K562 (cell line): ENCODE results near the gene TRIOBP. TPM values are rescaled to one million over a fixed set of nuclear protein-coding genes. Genes with fewer than 3 reads are reported as not detected.

ENCODE experiments used
- ATAC-seq: fragments of 200-7000 bp; cut with Tn5 transposase; 3 replicates; pipeline ENCODE4 v1.9.1; 2020; ENCODE audit warnings: moderate library complexity
- BruUV-seq: library from RNA; stranded (reverse); fragments of 400-500 nt; replicated peaks from 2 replicates; lab custom pipeline; 2021; lab: Mats Ljungman, UMichigan
- CTCF ChIA-PET: fragments of 300-600 bp; formaldehyde crosslinking; extraction: SDS; loops from one replicate; lab custom pipeline; 2021; ENCODE audit warnings: low intra/inter-chr PET ratio; lab: Yijun Ruan, JAX
- POLR2A ChIA-PET: fragments of 300-600, 350-650 bp; sonication (Branson Sonifier 250); formaldehyde crosslinking; extraction: SDS; loops from one replicate; lab custom pipeline; 2021; ENCODE audit warnings: antibody characterized with exemption, inconsistent platforms; lab: Yijun Ruan, JAX
- DNase-seq, 4 experiments: peaks; one replicate each; pipeline versions ENCODE4 v3.0.0 to v3.0.0-alpha.2; 2011 to 2018; ENCODE audit warnings: low spot score in 3 of 4, mixed read lengths in 3 of 4; ENCODE audit errors: extremely low read depth in 1 of 4
- FAIRE-seq: peaks from 2 replicates; lab custom pipeline; 2011; peaks lifted over from hg19 to GRCh38; lab: Jason Lieb, UNC
- H2AFZ ChIP-seq: 2 replicates; pipeline ENCODE4 v1.6.0; 2011; ENCODE audit warnings: low read depth, low read length, control low read depth, inconsistent platforms
- H3K27ac ChIP-seq: fragments of 200-600 bp; 3 replicates; pipeline ENCODE4 v1.8.0; 2011; ENCODE audit warnings: low read depth, mild to moderate bottlenecking, control low read depth, inconsistent platforms, low read length, moderate library complexity, mixed read lengths; ENCODE audit errors: extremely low read depth
- H3K27me3 ChIP-seq, 2 experiments: fragments of 300-600 bp in 1 of 2; 2 replicates in 1 of 2; 3 replicates in 1 of 2; pipeline versions ENCODE4 v1.6.0 to v1.8.0; 2011; ENCODE audit warnings: inconsistent platforms in 2 of 2, low read length in 2 of 2, mild to moderate bottlenecking in 1 of 2, mixed read lengths in 1 of 2, moderate library complexity in 1 of 2; ENCODE audit not compliant: control insufficient read depth in 2 of 2, insufficient read depth in 2 of 2
- H3K36me3 ChIP-seq: fragments of 300-600 bp; 3 replicates; pipeline ENCODE4 v1.8.0; 2011; ENCODE audit warnings: mild to moderate bottlenecking, low read length, inconsistent platforms; ENCODE audit not compliant: control insufficient read depth, insufficient read depth
- H3K4me1 ChIP-seq, 2 experiments: fragments of 200-600 bp in 1 of 2; replicated peaks in 1 of 2; 2 replicates in 1 of 2; 3 replicates in 1 of 2; pipeline versions ENCODE4 v1.5.1 to v1.8.0; 2011; ENCODE audit warnings: inconsistent platforms in 2 of 2, low read length in 2 of 2, mild to moderate bottlenecking in 1 of 2, mixed read lengths in 1 of 2, moderate library complexity in 1 of 2; ENCODE audit not compliant: control insufficient read depth in 2 of 2, insufficient read depth in 2 of 2
- H3K4me2 ChIP-seq: 2 replicates; pipeline ENCODE4 v1.6.1; 2011; ENCODE audit warnings: low read length, control low read depth, inconsistent platforms, mixed read lengths; ENCODE audit not compliant: insufficient read depth
- H3K4me3 ChIP-seq: fragments of 200-600 bp; sonication (generic), shearing (Covaris generic); 2 replicates; pipeline ENCODE4 v1.5.1; 2016; ENCODE audit warnings: control low read depth, inconsistent platforms
- H3K79me2 ChIP-seq: fragments of 200-600 bp; 3 replicates; pipeline ENCODE4 v1.8.0; 2011; ENCODE audit warnings: low read length, inconsistent platforms; ENCODE audit not compliant: control insufficient read depth, insufficient read depth
- H3K9ac ChIP-seq, 2 experiments: 2 replicates each; pipeline versions ENCODE4 v1.6.0 to v1.6.1; 2011; ENCODE audit warnings: low read depth in 2 of 2, low read length in 2 of 2, control low read depth in 1 of 2, inconsistent platforms in 1 of 2, mild to moderate bottlenecking in 1 of 2, mixed read lengths in 1 of 2; ENCODE audit not compliant: insufficient read depth in 1 of 2
- H3K9me1 ChIP-seq: one replicate; pipeline ENCODE4 v1.6.0; 2011; ENCODE audit warnings: inconsistent platforms, mild to moderate bottlenecking, low read length, moderate library complexity; ENCODE audit not compliant: control insufficient read depth, insufficient read depth
- H3K9me3 ChIP-seq: replicated peaks from 2 replicates; pipeline ENCODE4 v1.5.1; 2011; ENCODE audit warnings: low read depth, low read length, inconsistent platforms; ENCODE audit not compliant: control insufficient read depth, insufficient read depth
- H4K20me1 ChIP-seq: replicated peaks from 2 replicates; pipeline ENCODE4 v1.6.1; 2011; ENCODE audit warnings: low read length, inconsistent platforms, mixed read lengths; ENCODE audit not compliant: control insufficient read depth, insufficient read depth
- CBX5 ChIP-seq: IDR thresholded peaks from 2 replicates; pipeline ENCODE4 v1.6.1; 2014; ENCODE audit warnings: low read depth, borderline replicate concordance
- CTCFL ChIP-seq: IDR thresholded peaks from 2 replicates; pipeline ENCODE4 v1.6.1; 2011; ENCODE audit warnings: borderline replicate concordance, low read depth, mild to moderate bottlenecking, moderate library complexity, low read length; ENCODE audit not compliant: insufficient read depth, poor library complexity, severe bottlenecking
- FOXO4 ChIP-seq: fragments of 450-650 bp; formaldehyde crosslinking; IDR thresholded peaks from 2 replicates; pipeline ENCODE4 v1.4.0; 2020; ENCODE audit warnings: mild to moderate bottlenecking, moderate library complexity
- HLTF ChIP-seq: fragments of 450-650 bp; IDR thresholded peaks from 2 replicates; pipeline ENCODE4 v1.6.1; 2016
- MAFG ChIP-seq: fragments of 450-650 bp; conservative IDR thresholded peaks from 2 replicates; pipeline ENCODE4 v1.6.1; 2016; ENCODE audit warnings: missing genetic modification characterization, missing compliant biosample characterization
- MYBL2 ChIP-seq, 2 experiments: fragments of 450-650 bp in 1 of 2; sonication (generic) in 1 of 2; formaldehyde crosslinking in 1 of 2; IDR thresholded peaks; 2 replicates each; pipeline versions ENCODE4 v1.6.1 to v1.8.1; 2017 to 2022; ENCODE audit warnings: borderline replicate concordance in 1 of 2, inconsistent platforms in 1 of 2, low read depth in 1 of 2, mild to moderate bottlenecking in 1 of 2, missing genetic modification reagents in 1 of 2, moderate library complexity in 1 of 2
- NCOR1 ChIP-seq: fragments of 450-650 bp; IDR thresholded peaks from 2 replicates; pipeline ENCODE4 v1.6.1; 2016; ENCODE audit warnings: mild to moderate bottlenecking, moderate library complexity
- POLR2G ChIP-seq: fragments of 200-400 bp; formaldehyde crosslinking; IDR thresholded peaks from 2 replicates; pipeline ENCODE4 v1.6.1; 2017; ENCODE audit warnings: low read depth, mild to moderate bottlenecking, antibody characterized with exemption, low read length, moderate library complexity
- SMARCA4 ChIP-seq: fragments of 450-650 bp; IDR thresholded peaks from 2 replicates; pipeline ENCODE4 v1.6.1; 2016
- ZBED1 ChIP-seq: IDR thresholded peaks from 2 replicates; pipeline ENCODE4 v1.6.1; 2014
- ZNF124 ChIP-seq: sonication (generic); formaldehyde crosslinking; IDR thresholded peaks from 2 replicates; pipeline ENCODE4 v1.8.1; 2022; ENCODE audit warnings: missing genetic modification reagents
- ZNF165 ChIP-seq: fragments of 250-450 bp; sonication (Bioruptor Pico); IDR thresholded peaks from 2 replicates; pipeline ENCODE4 v1.4.0; 2020; ENCODE audit warnings: borderline replicate concordance
- ZNF583 ChIP-seq: fragments of 250-450 bp; sonication (Bioruptor Pico); IDR thresholded peaks from 2 replicates; pipeline ENCODE4 v1.4.0; 2020
- WGBS: fragments of 100-300 bp; shearing (Covaris generic); methylation state at CpG from one replicate; pipeline ENCODE4 v1.1.6; 2016; ENCODE audit warnings: low coverage, mixed read lengths; ENCODE audit not compliant: insufficient coverage; ENCODE audit errors: missing lambda C conversion rate; 5-methylcytosine and 5-hydroxymethylcytosine counted together
- in situ Hi-C: fragments of 300-500 bp; cut with MboI; formaldehyde crosslinking; loops from 4 replicates; pipeline ENCODE4 v1.15.0; 2018; ENCODE audit warnings: inconsistent platforms, mixed read lengths
- intact Hi-C: fragments of 100-400 bp; cut with micrococcal nuclease; formaldehyde crosslinking; loops from 2 replicates; pipeline ENCODE4 v1.14.2; 2022
- polyA plus RNA-seq, 8 experiments: library from polyadenylated mRNA; depleted of rRNA in 4 of 8; stranded (reverse) in 5 of 8; unstranded in 3 of 8; fragments of >200 nt; fragmentation: Nextera tagmentation in 2 of 8; fragmentation: Illumina TruSeq in 1 of 8; extraction: Ambion mirVana in 2 of 8; extraction: Trizol in 1 of 8; gene quantifications; 2 replicates each; pipeline versions ENCODE4 v1.2.1 to v1.2.3, GENCODE V29; 2011 to 2014; ENCODE audit warnings: inconsistent platforms in 1 of 8, missing spikeins in 1 of 8
- total RNA-seq, 7 experiments: library from RNA; depleted of rRNA in 6 of 7; stranded (reverse); fragments of >200 nt in 6 of 7; fragmentation: Illumina TruSeq in 2 of 7; extraction: Trizol in 2 of 7; gene quantifications; 2 replicates each; pipeline versions ENCODE4 v1.2.1 to v1.2.3, GENCODE V29; 2011 to 2021; ENCODE audit warnings: low replicate concordance in 1 of 7

Gene TRIOBP
- total and polyA plus RNA-seq, 9 of the 15 experiments (the other 6 are each of a cell fraction or from before 2014, with no cell fraction given): 0.24 to 13.8 (median 5.5) TPM

- in situ Hi-C loops: no loop called here
- peaks cover 17 to 38% of the 10 kb centered on the region in 2 experiments for H3K4me1 ChIP-seq
- ChIA-PET CTCF (no interaction called here), POLR2A (interaction anchor here (0.7 to 1.2 kb wide), 3 partner anchors 19 to 29 kb away, joined by 3 to 4 read pairs (median 3); no protein-coding TSS in a partner anchor)
- DNase-seq: no peak
- peak overlapping the region in 1 of 2 experiments; percentile 79; a peak in 2 of 4 replicates for H3K9ac ChIP-seq
- H3K27ac ChIP-seq: no peak overlapping the region
- H3K36me3 ChIP-seq: peaks cover 2% of the 10 kb centered on the region; the same call in 1 of the 3 replicates
- no peak for FAIRE-seq
- no peaks in the 10 kb centered on the region for H3K27me3 ChIP-seq
- intact Hi-C loops: no loop called here
- H4K20me1 ChIP-seq: no peaks in the 10 kb centered on the region
- no peak for ATAC-seq
- H3K9me3 ChIP-seq: no peaks in the 10 kb centered on the region
- TF ChIP-seq POLR2G: 0 out of 2 replicates have a peak, but pooled peaks have one; percentile 9
- no peak for TF ChIP-seq SMARCA4
- no peak for TF ChIP-seq ZNF124 (CRISPR knock-in tag)
- no peak for TF ChIP-seq ZNF165
- 70% methylated on average over 2 of the region's 9 CpGs for WGBS
- no peaks in the 10 kb centered on the region for H3K79me2 ChIP-seq
- no peak overlapping the region for H3K4me3 ChIP-seq
- H2AFZ ChIP-seq: no peak overlapping the region
- BruUV-seq: no TSS peak
- H3K9me1 ChIP-seq: no peaks in the 10 kb centered on the region
- no peak overlapping the region; the same call in 1 of the 2 replicates for H3K4me2 ChIP-seq
Measured at GRCh38 chr22:37763012-37763411, 66.2 kb downstream of the TRIOBP start.

GRCh38 chr22:37763652-37764051 lies 66.8 kb downstream of the TRIOBP start:
- Histone ChIP-seq H3K4me1 (peaks cover 17 to 38% of the 10 kb centered on the region in 2 experiments), H3K79me2 (no peaks in the 10 kb centered on the region), H3K4me3 (no peak overlapping the region), H2AFZ (no peak overlapping the region), H3K27ac (no peak overlapping the region), H4K20me1 (no peaks in the 10 kb centered on the region), H3K9me3 (no peaks in the 10 kb centered on the region), H3K9ac (no peak overlapping the region), H3K4me2 (no peak overlapping the region), H3K36me3 (no peaks in the 10 kb centered on the region), H3K27me3 (no peaks in the 10 kb centered on the region), H3K9me1 (no peaks in the 10 kb centered on the region)
- CTCF ChIA-PET: no interaction called here
- WGBS: 92% methylated on average over 12 of the region's 16 CpGs
- in situ Hi-C loops: no loop called here
- intact Hi-C loops: no loop called here
- FAIRE-seq (no peak), ATAC-seq (no peak), DNase-seq (no peak)
- POLR2A ChIA-PET: interaction anchor here (0.7 to 2.2 kb wide), 5 partner anchors 14 to 29 kb away, joined by 3 to 9 read pairs (median 4); no protein-coding TSS in a partner anchor
- no TSS peak for BruUV-seq
- TF ChIP-seq MYBL2 (IDR thresholded peaks at IDR 0.05; ENCODE audit: low read depth) (no peak), MYBL2 (CRISPR knock-in tag; IDR thresholded peaks at IDR 0.05; ENCODE audit: borderline replicate concordance) (no peak), MAFG (tag) (no peak), ZBED1 (no peak), HLTF (no peak), ZNF583 (CRISPR knock-in tag) (no peak), FOXO4 (CRISPR knock-in tag) (no peak), CTCFL (no peak), CBX5 (no peak), NCOR1 (no peak)
